Measurements from ENCODE around the gene ATXN2.
A peak's percentile ranks its signal among the peaks of the same experiment; 100 is the strongest.
"Not testable (repeated sequence)": the region's sequence is repeated elsewhere in the genome, so short reads cannot be mapped to it uniquely, and the experiment has no call there.

Gene ATXN2

GRCh38 chr12:111570084-111570961 lies 28.8 kb downstream of the ATXN2 start:
- DNase-seq = no peak

GRCh38 chr12:111569363-111570083 lies 29.6 kb downstream of the ATXN2 start:
- no peak for DNase-seq

- DNase-seq = not testable (repeated sequence)
Measured at GRCh38 chr12:111560844-111561243, 38.3 kb downstream of the ATXN2 start.

GRCh38 chr12:111558107-111558376 lies 41.1 kb downstream of the ATXN2 start:
- no peak for DNase-seq

- DNase-seq = no peak
Measured at GRCh38 chr12:111557271-111558106, 41.6 kb downstream of the ATXN2 start.

GRCh38 chr12:111556676-111557075 lies 42.4 kb downstream of the ATXN2 start:
- no peak for DNase-seq

GRCh38 chr12:111555313-111555712 lies 43.8 kb downstream of the ATXN2 start:
- DNase-seq = not testable (repeated sequence)

GRCh38 chr12:111546758-111547383 lies 52.2 kb downstream of the ATXN2 start:
- no peak for DNase-seq

GRCh38 chr12:111546171-111546570 lies 52.9 kb downstream of the ATXN2 start:
- DNase-seq = no peak

GRCh38 chr12:111544032-111544431 lies 55.1 kb downstream of the ATXN2 start:
- no peak for DNase-seq

GRCh38 chr12:111532751-111533150 lies 66.4 kb downstream of the ATXN2 start:
- DNase-seq = no peak

- DNase-seq = peak; percentile 72
Measured at GRCh38 chr12:111529424-111530368, 69.4 kb downstream of the ATXN2 start.

GRCh38 chr12:111523587-111524167 lies 75.4 kb downstream of the ATXN2 start:
- DNase-seq = no peak

- DNase-seq = no peak
Measured at GRCh38 chr12:111521801-111522200, 77.3 kb downstream of the ATXN2 start.

GRCh38 chr12:111519937-111520336 lies 79.2 kb downstream of the ATXN2 start:
- DNase-seq = no peak

- DNase-seq = no peak
Measured at GRCh38 chr12:111519083-111519482, 80.0 kb downstream of the ATXN2 start.

GRCh38 chr12:111507719-111508118 lies 91.4 kb downstream of the ATXN2 start:
- not testable (repeated sequence) for DNase-seq

- not testable (repeated sequence) for DNase-seq
Measured at GRCh38 chr12:111507258-111507657, 91.9 kb downstream of the ATXN2 start.

- DNase-seq = no peak
Measured at GRCh38 chr12:111506260-111506659, 92.9 kb downstream of the ATXN2 start.

- DNase-seq = no peak
Measured at GRCh38 chr12:111505601-111506036, 93.5 kb downstream of the ATXN2 start.

GRCh38 chr12:111503116-111503515 lies 96.0 kb downstream of the ATXN2 start:
- peak; percentile 98 for DNase-seq

Measured in NCI-H82 (cell line).